ENCODE measurements around the gene LOXL1.

LOXL1 gene

DNA sequence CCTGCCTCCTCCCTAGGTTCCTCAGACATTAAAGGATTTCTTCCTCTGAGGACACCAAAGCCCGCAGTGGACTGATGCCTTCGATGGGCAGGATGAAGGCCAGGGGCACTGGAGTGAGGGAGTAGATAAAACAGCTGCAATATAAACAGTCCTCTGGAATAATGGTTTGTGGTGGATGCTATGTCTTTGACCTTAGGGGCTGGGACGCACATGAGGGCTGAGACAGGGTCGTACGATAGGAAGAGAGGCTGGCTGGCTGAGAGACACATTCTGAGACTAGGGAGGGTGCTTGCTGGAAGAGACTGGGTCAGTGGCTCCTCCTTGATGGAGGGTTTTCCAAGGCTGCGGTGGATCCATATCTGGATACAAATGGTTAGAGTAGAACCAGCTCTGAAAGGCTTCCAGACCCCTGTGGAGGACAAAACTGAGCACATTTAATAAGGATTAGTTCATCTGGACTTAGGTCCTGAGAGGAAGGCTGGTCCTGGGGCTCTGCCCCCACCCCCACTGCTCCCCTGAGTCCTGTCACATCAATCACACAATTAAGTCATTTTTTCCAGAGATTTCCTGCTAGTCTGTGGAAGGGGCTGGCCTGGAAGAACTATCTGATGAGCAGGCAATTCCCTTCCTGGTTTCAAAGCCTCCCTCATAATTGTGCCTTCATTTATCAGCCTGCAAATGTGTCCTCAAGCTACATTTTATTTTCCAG, 37.1 kb upstream of the LOXL1 start:
- Histone ChIP-seq H3K9me3 (ENCODE audit: control insufficient read depth, insufficient read depth, low read depth, low read length) (peaks cover 5% of the 10 kb centered on the region), H3K4me1 (ENCODE audit: control insufficient read depth, insufficient read depth, low read length) (no peaks in the 10 kb centered on the region), H3K36me3 (ENCODE audit: control insufficient read depth, insufficient read depth, low read length) (no peaks in the 10 kb centered on the region), H3K27me3 (ENCODE audit: control insufficient read depth, insufficient read depth, low read length) (peaks cover 15% of the 10 kb centered on the region; the same call in 1 of the 2 replicates), H3K27ac (ENCODE audit: low read depth, low read length) (no peak overlapping the region), H3K9ac (ENCODE audit: low read length) (no peak overlapping the region), H3K4me3 (ENCODE audit: low read depth, low read length) (no peak overlapping the region)

DNA sequence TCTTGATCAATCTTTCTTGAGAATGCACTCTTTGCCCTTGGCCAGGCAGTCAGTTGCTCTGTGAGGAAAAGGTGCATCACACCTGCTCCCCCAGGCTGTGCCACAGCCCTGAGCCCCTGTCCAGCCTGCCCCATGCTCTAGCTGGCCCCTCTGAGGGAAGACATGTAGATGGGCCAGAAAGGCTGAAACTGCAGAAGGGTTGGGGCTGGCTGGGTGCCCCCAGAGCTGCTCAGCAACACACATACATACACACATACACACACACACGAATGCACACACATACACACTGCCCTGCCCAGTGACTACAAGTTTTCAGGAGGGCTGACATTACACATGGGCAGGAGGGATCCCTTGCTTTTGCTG, 36.5 kb upstream of the LOXL1 start:
- H3K4me1 ChIP-seq (ENCODE audit: control insufficient read depth, insufficient read depth, low read length), result peaks cover 2% of the 10 kb centered on the region; the same call in 1 of the 2 replicates
- H3K9me3 ChIP-seq (ENCODE audit: control insufficient read depth, insufficient read depth, low read depth, low read length), result peaks cover 5% of the 10 kb centered on the region
- no peaks in the 10 kb centered on the region for H3K36me3 ChIP-seq (ENCODE audit: control insufficient read depth, insufficient read depth, low read length)
- no peak overlapping the region for H3K4me3 ChIP-seq (ENCODE audit: low read depth, low read length)
- peaks cover 15% of the 10 kb centered on the region; the same call in 1 of the 2 replicates for H3K27me3 ChIP-seq (ENCODE audit: control insufficient read depth, insufficient read depth, low read length)
- no peak overlapping the region for H3K9ac ChIP-seq (ENCODE audit: low read length)
- H3K27ac ChIP-seq (ENCODE audit: low read depth, low read length), result no peak overlapping the region

GRCh38 chr15:73891328-73892315, 34.6 kb upstream of the LOXL1 start:
- Histone ChIP-seq H3K27ac (ENCODE audit: low read depth, low read length) (no peak overlapping the region), H3K4me3 (ENCODE audit: low read depth, low read length) (no peak overlapping the region), H3K9ac (ENCODE audit: low read length) (no peak overlapping the region), H3K9me3 (ENCODE audit: control insufficient read depth, insufficient read depth, low read depth, low read length) (peaks cover 5% of the 10 kb centered on the region), H3K4me1 (ENCODE audit: control insufficient read depth, insufficient read depth, low read length) (peaks cover 10% of the 10 kb centered on the region; the same call in 1 of the 2 replicates), H3K27me3 (ENCODE audit: control insufficient read depth, insufficient read depth, low read length) (peaks cover 15% of the 10 kb centered on the region; the same call in 1 of the 2 replicates), H3K36me3 (ENCODE audit: control insufficient read depth, insufficient read depth, low read length) (no peaks in the 10 kb centered on the region)

DNA sequence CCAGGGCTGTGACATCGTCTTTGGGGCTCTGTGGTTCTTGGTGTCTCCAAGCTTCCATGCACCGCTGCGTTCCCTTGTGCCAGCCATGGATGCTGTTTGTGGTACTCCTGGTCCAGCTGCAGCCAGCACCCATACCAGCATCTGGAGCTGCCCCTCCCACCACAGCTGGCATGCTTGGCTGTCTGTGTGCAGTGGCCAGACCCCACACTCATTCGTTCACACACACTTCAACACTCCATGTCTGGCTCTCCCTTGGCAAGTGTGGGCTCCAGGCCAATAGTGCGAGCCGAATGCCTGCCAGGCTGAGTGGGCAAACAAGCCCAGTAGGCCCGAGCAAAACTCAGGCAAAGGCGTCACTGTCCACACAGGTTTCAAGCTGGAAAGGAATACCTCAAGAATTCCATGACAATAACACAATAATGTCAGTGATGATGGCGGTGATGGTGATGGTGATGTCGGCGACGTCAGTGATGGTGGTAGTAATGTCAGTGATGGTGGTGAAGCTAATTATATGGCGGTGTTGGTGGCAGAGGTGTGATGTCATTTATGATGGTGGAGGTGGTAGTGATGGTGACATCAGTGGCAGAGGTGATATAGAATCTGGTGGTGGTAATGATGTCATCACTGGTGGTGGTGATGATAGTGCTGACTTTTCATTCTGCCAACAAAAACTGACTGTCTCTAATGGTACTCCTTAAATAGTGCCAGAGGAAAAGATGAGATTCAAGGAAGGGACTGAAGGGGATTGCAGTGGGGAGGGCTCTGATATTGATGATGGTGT, 33.6 kb upstream of the LOXL1 start:
- Histone ChIP-seq H3K36me3 (ENCODE audit: control insufficient read depth, insufficient read depth, low read length) (no peaks in the 10 kb centered on the region), H3K4me3 (ENCODE audit: low read depth, low read length) (no peak overlapping the region), H3K9ac (ENCODE audit: low read length) (no peak overlapping the region), H3K27me3 (ENCODE audit: control insufficient read depth, insufficient read depth, low read length) (peaks cover 15% of the 10 kb centered on the region; the same call in 1 of the 2 replicates), H3K9me3 (ENCODE audit: control insufficient read depth, insufficient read depth, low read depth, low read length) (peaks cover 5% of the 10 kb centered on the region), H3K4me1 (ENCODE audit: control insufficient read depth, insufficient read depth, low read length) (peaks cover 12% of the 10 kb centered on the region; the same call in 1 of the 2 replicates), H3K27ac (ENCODE audit: low read depth, low read length) (no peak overlapping the region)

GRCh38 chr15:73894133-73894814, 32.0 kb upstream of the LOXL1 start:
- H3K9ac ChIP-seq (ENCODE audit: low read length), result no peak overlapping the region

DNA sequence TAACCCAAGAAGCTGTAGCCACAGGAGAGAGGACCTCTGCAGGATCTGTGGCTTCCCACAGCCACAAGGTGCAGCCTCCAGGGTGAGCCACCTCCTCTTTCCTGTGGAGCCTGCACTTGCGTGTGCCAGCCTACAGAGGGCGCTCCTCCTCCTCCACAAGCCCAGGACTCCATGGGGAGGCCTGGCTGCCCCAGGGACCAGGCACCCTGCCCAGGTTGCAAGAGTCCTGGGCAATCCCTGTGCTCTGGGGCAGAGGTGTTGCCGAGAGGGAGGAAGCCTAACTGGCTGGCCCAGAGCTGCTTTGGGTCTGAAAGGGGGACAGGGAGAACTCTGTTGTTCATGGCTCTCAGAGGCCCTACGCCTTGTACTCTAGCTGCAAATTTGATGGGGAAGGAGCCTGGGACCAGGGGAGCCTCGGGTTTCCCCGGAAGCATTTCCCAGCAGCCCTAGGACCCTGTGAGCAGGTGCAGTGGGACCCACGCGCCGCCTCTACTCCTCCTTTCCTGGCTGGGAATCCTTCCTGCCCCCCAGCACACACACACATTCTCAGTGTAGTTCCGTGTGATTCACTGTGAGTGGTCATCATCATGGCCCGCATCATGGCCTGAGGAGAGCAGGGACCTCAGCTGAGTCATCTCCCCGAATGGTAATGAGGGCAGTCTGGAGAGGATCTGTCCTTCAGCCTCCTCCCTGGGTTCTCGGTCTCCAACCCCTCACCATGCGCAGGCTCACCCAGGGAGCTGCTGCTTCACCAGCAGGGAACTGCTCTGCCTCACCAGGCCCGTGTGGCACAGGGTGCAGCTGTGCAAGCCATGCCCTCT, 28.6 kb upstream of the LOXL1 start:
- Histone ChIP-seq H3K4me1 (ENCODE audit: control insufficient read depth, insufficient read depth, low read length) (peaks cover 20% of the 10 kb centered on the region; the same call in 1 of the 2 replicates), H3K9me3 (ENCODE audit: control insufficient read depth, insufficient read depth, low read depth, low read length) (no peaks in the 10 kb centered on the region), H3K27ac (ENCODE audit: low read depth, low read length) (no peak overlapping the region), H3K4me3 (ENCODE audit: low read depth, low read length) (no peak overlapping the region), H3K9ac (ENCODE audit: low read length) (no peak overlapping the region), H3K27me3 (ENCODE audit: control insufficient read depth, insufficient read depth, low read length) (no peaks in the 10 kb centered on the region), H3K36me3 (ENCODE audit: control insufficient read depth, insufficient read depth, low read length) (no peaks in the 10 kb centered on the region)

More at GRCh38 chr15:73894133-73894814, 32.0 kb upstream of the LOXL1 start:
- Histone ChIP-seq H3K4me3 (ENCODE audit: low read depth, low read length) (no peak overlapping the region), H3K27ac (ENCODE audit: low read depth, low read length) (no peak overlapping the region), H3K36me3 (ENCODE audit: control insufficient read depth, insufficient read depth, low read length) (no peaks in the 10 kb centered on the region), H3K27me3 (ENCODE audit: control insufficient read depth, insufficient read depth, low read length) (peaks cover 9% of the 10 kb centered on the region; the same call in 1 of the 2 replicates), H3K9me3 (ENCODE audit: control insufficient read depth, insufficient read depth, low read depth, low read length) (peaks cover 5% of the 10 kb centered on the region), H3K4me1 (ENCODE audit: control insufficient read depth, insufficient read depth, low read length) (peaks cover 17% of the 10 kb centered on the region; the same call in 1 of the 2 replicates)

- H3K9ac ChIP-seq (ENCODE audit: low read length), result no peak overlapping the region
- peaks cover 25% of the 10 kb centered on the region; the same call in 1 of the 2 replicates for H3K4me1 ChIP-seq (ENCODE audit: control insufficient read depth, insufficient read depth, low read length)
- no peaks in the 10 kb centered on the region for H3K9me3 ChIP-seq (ENCODE audit: control insufficient read depth, insufficient read depth, low read depth, low read length)
- H3K27ac ChIP-seq (ENCODE audit: low read depth, low read length), result no peak overlapping the region
- H3K27me3 ChIP-seq (ENCODE audit: control insufficient read depth, insufficient read depth, low read length), result no peaks in the 10 kb centered on the region
- no peak overlapping the region for H3K4me3 ChIP-seq (ENCODE audit: low read depth, low read length)
- H3K36me3 ChIP-seq (ENCODE audit: control insufficient read depth, insufficient read depth, low read length), result no peaks in the 10 kb centered on the region
Measured at GRCh38 chr15:73899197-73900094, 26.8 kb upstream of the LOXL1 start.

GRCh38 chr15:73900095-73900712, 26.1 kb upstream of the LOXL1 start:
- Histone ChIP-seq H3K9me3 (ENCODE audit: control insufficient read depth, insufficient read depth, low read depth, low read length) (no peaks in the 10 kb centered on the region), H3K36me3 (ENCODE audit: control insufficient read depth, insufficient read depth, low read length) (no peaks in the 10 kb centered on the region), H3K4me1 (ENCODE audit: control insufficient read depth, insufficient read depth, low read length) (peaks cover 19% of the 10 kb centered on the region; the same call in 1 of the 2 replicates), H3K9ac (ENCODE audit: low read length) (no peak overlapping the region), H3K4me3 (ENCODE audit: low read depth, low read length) (no peak overlapping the region), H3K27me3 (ENCODE audit: control insufficient read depth, insufficient read depth, low read length) (no peaks in the 10 kb centered on the region), H3K27ac (ENCODE audit: low read depth, low read length) (no peak overlapping the region)

Measured in HUES6 (cell line).